HG02981 (cell line): Measurements from ENCODE around the gene CPTP.

ENCODE experiments used
- ATAC-seq: cut with Tn5 transposase; IDR thresholded peaks from one replicate; pipeline ENCODE4 v1.9.1; 2021; ENCODE audit warnings: mild to moderate bottlenecking, moderate library complexity; ENCODE audit not compliant: unreplicated experiment

CPTP gene

GRCh38 chr1:1317420-1317819, 7.2 kb upstream of the CPTP start:
- ATAC-seq: no peak

DNA sequence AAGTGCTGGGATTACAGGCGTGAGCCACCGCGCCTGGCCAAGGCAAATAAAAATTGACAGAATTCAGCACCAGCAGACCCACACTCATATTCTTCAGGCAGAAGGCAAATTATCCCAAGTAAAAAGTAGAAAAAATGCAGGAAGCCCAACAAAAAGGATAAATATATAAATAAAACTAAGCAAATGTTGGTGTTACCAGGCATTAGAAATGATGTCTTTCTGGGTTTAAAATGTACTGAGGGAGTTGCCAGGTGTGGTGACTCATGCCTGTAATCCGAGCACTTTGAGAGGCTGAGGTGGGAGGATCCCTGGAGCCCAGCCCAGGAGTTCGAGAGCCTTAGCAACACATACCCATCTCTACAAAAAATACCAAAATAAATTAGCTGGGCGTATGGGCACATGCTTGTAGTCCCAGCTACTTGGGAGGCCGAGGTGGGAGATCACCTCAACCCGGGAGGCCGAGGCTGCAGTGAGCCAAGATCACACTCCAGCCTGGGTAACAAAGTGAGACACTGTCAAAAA, 6.4 kb upstream of the CPTP start:
- ATAC-seq: no peak

- ATAC-seq: no peak
These were observed 5.6 kb upstream of the CPTP start for GRCh38 chr1:1318777-1319645.

GRCh38 chr1:1319646-1319941, 5.0 kb upstream of the CPTP start:
- ATAC-seq: no peak

DNA sequence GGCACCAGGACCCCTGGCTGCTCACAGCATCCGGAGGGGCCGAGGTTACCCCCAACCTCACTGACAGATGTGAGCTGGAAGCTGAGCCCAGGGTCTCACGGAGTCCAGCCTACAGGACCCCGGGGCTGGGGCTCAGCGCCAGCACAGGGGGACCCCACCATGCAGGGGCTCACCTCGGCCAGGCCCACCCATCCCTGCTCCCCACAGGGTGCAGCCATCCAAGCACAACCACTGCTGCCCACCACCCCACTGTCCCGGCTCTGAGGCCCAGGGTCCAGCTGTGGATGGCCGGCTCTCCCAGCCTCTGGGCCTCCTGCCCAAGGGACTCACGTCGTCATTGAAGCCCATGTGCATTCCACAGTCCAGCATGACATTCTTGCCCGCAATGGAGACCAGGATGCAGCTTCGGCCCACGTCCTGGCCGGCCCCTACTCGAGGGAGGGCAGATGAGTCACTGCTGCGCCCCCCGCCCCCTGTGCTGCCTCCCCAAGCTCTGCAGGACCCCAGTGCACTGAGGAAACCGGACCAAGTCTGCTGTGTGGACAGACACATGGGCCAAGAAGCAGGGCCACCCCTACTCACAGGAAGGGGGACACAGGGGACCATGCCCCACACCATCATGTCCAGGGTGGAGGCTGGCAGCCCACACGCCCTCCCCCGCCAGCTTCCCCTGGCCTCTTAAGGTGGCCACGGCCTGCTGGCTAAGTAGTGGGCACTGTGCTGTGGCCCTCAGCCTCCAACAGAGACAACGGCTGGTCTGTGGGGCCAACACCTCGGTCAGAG, 3.7 kb upstream of the CPTP start:
- no peak for ATAC-seq

DNA sequence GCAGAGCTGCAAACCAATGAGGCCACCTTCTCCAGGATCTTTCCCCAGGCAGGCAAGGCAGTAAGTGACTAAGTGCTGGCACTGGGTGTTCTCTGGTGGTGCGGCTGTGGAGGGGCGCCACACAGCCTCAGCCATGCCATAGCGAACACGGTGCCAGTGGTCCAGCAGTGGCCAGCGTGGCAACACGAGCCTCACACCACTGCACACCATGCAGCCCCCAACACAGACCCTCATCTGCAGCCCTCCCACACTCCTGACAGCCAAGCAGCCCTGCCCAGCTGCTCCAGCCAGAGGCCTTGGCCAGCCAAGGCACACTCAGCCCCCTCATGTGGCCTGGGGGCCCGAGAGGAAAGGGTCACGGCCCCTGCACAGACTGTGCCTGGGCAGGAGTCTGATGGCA, 3.1 kb upstream of the CPTP start:
- no peak for ATAC-seq

DNA sequence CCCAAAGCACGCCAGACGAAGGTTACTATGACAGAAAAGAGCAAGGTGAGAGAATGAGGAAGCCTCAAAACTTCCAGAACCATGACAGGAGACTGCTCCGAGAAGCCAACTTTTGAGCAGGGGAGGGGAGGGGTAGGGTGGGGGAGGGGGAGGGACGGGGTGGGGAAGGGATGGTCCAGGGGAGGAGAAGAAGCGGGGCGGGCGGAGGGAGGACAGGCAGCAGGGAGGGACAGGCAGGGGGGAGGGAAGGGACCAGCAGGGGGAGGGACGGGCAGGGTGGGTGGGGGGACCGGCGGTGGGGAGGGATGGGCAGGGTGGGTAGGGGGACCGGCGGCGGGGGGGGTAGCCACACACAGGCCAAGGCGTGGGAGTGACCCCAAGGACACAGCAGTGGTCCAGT, 2.2 kb upstream of the CPTP start:
- no peak for ATAC-seq

DNA sequence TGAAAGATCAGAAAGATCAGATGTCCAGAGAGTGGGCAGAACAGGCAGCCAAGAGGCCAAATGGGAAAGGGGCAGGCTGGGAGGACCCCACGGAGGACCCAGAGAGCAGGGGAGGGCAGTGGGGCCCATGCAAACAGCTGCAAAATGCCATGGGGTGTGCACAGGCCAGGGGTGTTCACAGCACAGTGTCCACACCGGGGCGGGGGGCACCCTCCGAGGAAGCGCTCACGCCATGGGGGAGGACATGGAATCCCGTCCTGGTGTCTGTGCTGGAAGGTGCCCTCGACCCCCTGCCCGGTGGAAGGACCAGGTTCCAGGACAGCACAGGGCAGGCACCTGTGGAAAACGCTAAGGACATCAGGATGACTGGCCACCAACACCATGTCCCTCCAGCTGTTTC, 1.6 kb upstream of the CPTP start:
- ATAC-seq: no peak

GRCh38 chr1:1324084-1324523, 498 bp upstream of the CPTP start:
- peak; percentile 17 for ATAC-seq

DNA sequence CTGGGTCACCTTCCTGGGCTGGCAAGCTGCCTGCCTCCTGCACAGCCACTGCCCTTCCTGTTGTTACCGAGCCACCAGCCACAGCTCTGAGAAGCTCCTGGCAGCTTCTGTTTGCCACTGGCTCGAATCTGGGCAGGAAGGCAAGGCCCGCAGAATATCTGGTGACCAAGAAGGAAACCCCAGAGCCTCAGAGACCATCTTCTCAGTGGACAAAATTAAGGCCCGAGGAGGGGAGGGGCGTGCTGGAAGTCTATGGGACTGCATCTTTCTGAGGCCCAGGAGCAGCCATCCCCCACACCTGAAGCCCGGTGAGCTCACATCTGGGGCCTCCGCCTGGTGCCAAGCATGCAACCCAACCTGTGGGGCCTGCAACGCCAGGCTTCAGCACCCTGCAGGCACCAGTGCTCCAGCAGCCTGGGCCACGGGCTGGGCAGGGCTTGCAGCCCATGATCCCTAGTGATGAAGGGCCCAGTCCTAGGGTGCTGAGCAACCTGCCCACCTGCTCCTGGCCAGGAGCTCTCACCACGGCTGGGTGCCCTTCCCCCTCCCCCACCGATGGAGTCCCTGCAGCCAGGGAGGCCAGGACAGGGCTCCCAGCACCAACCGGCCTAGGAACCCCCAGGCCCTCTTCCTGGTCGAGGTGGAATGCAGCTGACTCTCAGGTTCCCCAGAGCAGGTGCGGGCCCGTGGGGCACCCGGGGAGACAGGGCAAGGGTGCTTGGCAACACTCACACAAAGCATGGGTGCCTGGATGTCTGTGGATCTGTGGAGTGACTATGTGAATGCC, 879 bp downstream of the CPTP start:
- no peak for ATAC-seq

GRCh38 chr1:1326075-1326605, 1.5 kb downstream of the CPTP start:
- no peak for ATAC-seq

DNA sequence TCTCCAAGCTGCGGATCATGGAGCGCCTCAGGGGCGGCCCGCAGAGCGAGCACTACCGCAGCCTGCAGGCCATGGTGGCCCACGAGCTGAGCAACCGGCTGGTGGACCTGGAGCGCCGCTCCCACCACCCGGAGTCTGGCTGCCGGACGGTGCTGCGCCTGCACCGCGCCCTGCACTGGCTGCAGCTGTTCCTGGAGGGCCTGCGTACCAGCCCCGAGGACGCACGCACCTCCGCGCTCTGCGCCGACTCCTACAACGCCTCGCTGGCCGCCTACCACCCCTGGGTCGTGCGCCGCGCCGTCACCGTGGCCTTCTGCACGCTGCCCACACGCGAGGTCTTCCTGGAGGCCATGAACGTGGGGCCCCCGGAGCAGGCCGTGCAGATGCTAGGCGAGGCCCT, 2.7 kb downstream of the CPTP start:
- ATAC-seq: no peak

DNA sequence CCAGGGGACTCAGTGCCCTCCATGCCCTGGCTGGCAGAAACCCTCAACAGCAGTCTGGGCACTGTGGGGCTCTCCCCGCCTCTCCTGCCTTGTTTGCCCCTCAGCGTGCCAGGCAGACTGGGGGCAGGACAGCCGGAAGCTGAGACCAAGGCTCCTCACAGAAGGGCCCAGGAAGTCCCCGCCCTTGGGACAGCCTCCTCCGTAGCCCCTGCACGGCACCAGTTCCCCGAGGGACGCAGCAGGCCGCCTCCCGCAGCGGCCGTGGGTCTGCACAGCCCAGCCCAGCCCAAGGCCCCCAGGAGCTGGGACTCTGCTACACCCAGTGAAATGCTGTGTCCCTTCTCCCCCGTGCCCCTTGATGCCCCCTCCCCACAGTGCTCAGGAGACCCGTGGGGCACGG, 3.7 kb downstream of the CPTP start:
- ATAC-seq: no peak

DNA sequence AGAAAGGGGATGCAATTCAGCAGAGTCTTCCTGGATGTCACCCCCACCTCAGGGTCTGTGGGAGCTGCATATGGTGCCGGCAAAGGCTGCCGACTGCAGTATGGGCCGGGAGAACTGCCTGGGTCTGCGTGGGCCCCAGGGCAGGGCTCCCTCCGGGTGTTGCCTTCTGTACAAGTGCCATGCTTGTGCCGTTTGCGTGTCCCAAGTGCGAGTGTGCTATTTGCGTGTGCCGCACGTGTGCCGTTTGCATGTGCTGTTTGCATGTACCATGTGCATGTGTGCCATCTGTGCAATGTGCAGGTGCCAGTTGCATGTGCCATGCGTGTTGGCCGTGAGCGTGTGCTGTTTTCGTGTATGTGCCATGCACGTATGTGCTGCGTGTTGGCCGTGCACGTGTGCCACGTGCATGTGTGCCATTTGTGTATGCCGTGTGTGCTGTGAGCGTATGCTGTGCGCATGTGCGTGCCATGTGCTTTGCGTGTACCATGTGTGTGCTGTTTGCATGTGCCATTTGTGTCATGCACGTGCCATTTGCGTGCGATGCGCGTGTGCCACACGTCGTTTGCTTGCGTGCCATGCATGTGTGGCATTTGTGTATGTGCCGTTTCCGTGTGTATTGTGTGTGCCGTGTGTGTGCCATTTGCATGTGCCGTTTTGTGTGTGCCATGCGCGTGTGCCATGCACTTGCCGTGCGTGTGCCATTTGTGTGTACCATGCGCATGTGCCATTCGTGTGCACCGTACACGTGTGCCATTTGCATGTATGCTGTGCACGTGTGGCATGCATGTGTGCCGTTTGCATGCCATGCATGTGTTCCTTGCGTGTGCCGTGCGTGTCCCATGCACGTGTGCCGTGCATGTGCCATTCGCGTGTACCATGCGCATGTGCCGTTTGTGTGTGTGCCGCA, 5.0 kb downstream of the CPTP start:
- no peak for ATAC-seq

GRCh38 chr1:1330366-1331067, 5.9 kb downstream of the CPTP start:
- ATAC-seq: no peak

- ATAC-seq: no peak
These were observed 6.7 kb downstream of the CPTP start, which contains the start of gene TAS1R3 for GRCh38 chr1:1331068-1331965. TAS1R3 (plus strand) TSS chr1:1331280; CDS start chr1:1331346, 66 bp downstream.

- no peak for ATAC-seq
These were observed 7.6 kb downstream of the CPTP start for GRCh38 chr1:1332031-1332755.
